Measurements from ENCODE around the gene PPM1K. TPM values are rescaled to one million over a fixed set of nuclear protein-coding genes. Genes with fewer than 3 reads are reported as not detected.

Gene PPM1K
- total RNA-seq, 4 donors from 2014 or later: 7.8 to 10.5 (median 9.2) TPM

- DNase-seq (ENCODE audit: low spot score in 2 of 2): no peak
- H3K9me3 ChIP-seq: no peaks in the 10 kb centered on the region
- H3K36me3 ChIP-seq: no peaks in the 10 kb centered on the region
- no peak overlapping the region for H3K4me3 ChIP-seq
- no peaks in the 10 kb centered on the region for H3K27me3 ChIP-seq
- TF ChIP-seq EP300 (IDR thresholded peaks at IDR 0.05): no peak
- TF ChIP-seq CTCF (IDR thresholded peaks at IDR 0.05): no peak
- TF ChIP-seq POLR2AphosphoS5 (IDR thresholded peaks at IDR 0.05): no peak
- no peak for TF ChIP-seq POLR2A (IDR thresholded peaks at IDR 0.05)
- H3K27ac ChIP-seq: no peak overlapping the region
- 63% methylated on average over 4 of the region's 4 CpGs for WGBS
- peaks cover 14% of the 10 kb centered on the region for H3K4me1 ChIP-seq
These were observed 76.2 kb downstream of the PPM1K start for GRCh38 chr4:88208156-88208555.

Other genes with a start within 250 kb of the PPM1K start
- gene ABCG2, start 125.9 kb downstream of the PPM1K start, total RNA-seq: 1 to 10 TPM in 3 of 4 donors, under 1 TPM in 1; 0.72 to 5.1 (median 2.4) TPM
- 1 to 10 TPM; 2.7 to 7.9 (median 3.1) TPM for gene HERC6, start 94.3 kb upstream of the PPM1K start, total RNA-seq
- gene HERC5, start 172.6 kb upstream of the PPM1K start, total RNA-seq: 1 to 10 TPM; 1.1 to 2.8 (median 1.8) TPM
- 10 to 100 TPM; 52.0 to 88.9 (median 82.2) TPM for gene PYURF, start 239.2 kb upstream of the PPM1K start, total RNA-seq